ENCODE results near the gene TJP1. TPM values are rescaled to one million over a fixed set of nuclear protein-coding genes. Genes with fewer than 3 reads are reported as not detected.

The TJP1 gene
- total RNA-seq, 4 donors from 2014 or later = 100 to 115 (median 103) TPM

DNA sequence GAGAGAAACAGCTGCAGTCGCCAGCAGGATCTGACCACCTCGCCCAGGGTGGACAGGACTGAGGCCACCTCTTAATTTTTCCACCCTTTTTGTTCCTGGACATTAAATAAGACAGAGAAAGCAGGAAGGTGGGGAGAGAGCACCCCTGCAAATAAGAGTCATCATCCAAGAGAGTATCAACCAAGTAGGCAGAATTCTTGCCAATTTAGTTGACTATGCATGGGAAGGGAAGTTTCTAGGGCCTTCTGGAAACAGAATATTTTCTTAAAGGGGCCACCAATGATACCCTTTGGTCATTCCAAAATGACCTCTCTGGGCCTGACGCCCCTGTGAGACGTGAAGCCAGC is 136.2 kb downstream of the TJP1 start:
- H3K9me3 ChIP-seq = no peaks in the 10 kb centered on the region
- H3K36me3 ChIP-seq = no peaks in the 10 kb centered on the region
- no peak overlapping the region for H3K27ac ChIP-seq
- H3K4me1 ChIP-seq = no peaks in the 10 kb centered on the region
- 80 to 94% methylated on average over 2 of the region's 4 CpGs for WGBS, 2 donors (ENCODE audit: low coverage in 1 of 2)
- ATAC-seq = no peak
- TF ChIP-seq POLR2A (IDR thresholded peaks at IDR 0.05) = no peak
- no peak for TF ChIP-seq POLR2AphosphoS5 (IDR thresholded peaks at IDR 0.05)
- TF ChIP-seq, protein P1, sequence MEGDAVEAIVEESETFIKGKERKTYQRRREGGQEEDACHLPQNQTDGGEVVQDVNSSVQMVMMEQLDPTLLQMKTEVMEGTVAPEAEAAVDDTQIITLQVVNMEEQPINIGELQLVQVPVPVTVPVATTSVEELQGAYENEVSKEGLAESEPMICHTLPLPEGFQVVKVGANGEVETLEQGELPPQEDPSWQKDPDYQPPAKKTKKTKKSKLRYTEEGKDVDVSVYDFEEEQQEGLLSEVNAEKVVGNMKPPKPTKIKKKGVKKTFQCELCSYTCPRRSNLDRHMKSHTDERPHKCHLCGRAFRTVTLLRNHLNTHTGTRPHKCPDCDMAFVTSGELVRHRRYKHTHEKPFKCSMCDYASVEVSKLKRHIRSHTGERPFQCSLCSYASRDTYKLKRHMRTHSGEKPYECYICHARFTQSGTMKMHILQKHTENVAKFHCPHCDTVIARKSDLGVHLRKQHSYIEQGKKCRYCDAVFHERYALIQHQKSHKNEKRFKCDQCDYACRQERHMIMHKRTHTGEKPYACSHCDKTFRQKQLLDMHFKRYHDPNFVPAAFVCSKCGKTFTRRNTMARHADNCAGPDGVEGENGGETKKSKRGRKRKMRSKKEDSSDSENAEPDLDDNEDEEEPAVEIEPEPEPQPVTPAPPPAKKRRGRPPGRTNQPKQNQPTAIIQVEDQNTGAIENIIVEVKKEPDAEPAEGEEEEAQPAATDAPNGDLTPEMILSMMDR (IDR thresholded peaks at IDR 0.05) = no peak
- TF ChIP-seq EP300 (IDR thresholded peaks at IDR 0.05) = no peak
- H3K27me3 ChIP-seq = no peaks in the 10 kb centered on the region
- H3K4me3 ChIP-seq = no peak overlapping the region

DNA sequence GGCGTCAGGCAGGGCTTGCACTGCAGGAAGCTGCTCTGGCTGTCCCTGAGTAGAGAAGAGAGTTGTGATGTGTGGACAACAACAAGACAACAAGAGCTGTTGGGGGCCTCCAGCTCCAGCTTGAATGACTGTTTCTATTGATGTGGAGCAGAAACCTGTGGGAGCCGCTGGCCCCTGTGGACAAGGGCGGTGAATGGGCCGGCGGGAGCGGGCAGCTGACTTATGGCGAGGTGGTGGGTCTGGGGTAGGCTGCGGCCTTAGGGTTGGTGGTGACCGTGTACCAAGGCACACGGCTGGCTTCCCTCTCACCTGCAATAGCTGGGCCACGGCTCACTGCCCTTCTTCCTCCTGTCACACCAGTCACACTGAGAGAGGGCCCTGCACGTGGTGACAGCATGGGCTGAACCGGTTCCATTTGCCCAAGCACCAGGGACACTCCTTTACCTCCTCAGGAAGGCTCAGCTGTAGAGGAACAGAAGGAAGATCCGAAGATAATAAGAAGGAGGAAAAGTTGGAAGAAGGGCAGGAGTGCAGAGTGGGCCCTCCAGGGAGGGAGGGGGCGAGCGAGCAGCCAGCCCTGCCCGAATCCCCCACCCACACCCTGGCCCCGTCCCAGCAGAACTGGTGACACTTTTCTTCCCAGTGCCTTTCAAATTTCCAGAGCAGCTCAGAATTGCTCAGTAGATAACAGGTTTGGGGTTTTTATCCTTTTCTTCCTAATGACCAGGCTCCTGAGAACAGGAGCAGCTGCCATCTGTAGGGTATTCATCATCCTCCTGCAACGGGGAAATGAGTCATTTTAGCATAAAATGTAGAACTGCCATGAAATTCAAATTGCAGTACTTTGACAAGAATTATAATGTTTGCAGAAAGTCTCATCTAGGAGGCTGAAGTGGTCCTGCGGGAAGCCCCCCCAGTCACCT is 136.9 kb downstream of the TJP1 start:
- H3K4me1 ChIP-seq = no peaks in the 10 kb centered on the region
- no peak overlapping the region for H3K27ac ChIP-seq
- no peaks in the 10 kb centered on the region for H3K27me3 ChIP-seq
- ATAC-seq = no peak
- no peaks in the 10 kb centered on the region for H3K36me3 ChIP-seq
- H3K4me3 ChIP-seq = no peak overlapping the region
- 32 to 70% methylated on average over 6 of the region's 20 CpGs for WGBS, 2 donors (ENCODE audit: low coverage in 1 of 2)
- no peaks in the 10 kb centered on the region for H3K9me3 ChIP-seq
- TF ChIP-seq, protein P1 (IDR thresholded peaks at IDR 0.05) = no peak

DNA sequence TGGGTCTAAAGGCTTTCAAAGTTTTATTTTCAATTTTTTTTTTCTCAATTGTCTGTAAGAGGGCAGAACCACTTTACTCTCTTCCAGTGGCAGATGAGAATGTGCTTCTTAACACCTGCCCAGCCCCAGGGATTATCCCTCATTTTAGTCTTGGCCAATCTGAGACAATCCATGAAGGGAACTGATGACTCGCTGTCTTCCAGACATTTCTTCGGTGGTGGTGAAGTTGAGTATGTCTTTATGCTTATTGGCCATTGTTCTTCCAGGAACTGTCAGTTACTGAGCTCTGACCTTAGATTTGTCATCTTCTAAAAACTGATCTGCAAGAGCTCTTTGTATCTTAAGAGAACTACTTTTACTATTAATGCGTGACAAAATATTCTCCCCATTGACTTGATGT is 139.5 kb downstream of the TJP1 start:
- TF ChIP-seq POLR2A (IDR thresholded peaks at IDR 0.05) = no peak
- TF ChIP-seq POLR2AphosphoS5 (IDR thresholded peaks at IDR 0.05) = no peak
- TF ChIP-seq, protein P1 (IDR thresholded peaks at IDR 0.05) = no peak
- TF ChIP-seq EP300 (IDR thresholded peaks at IDR 0.05) = no peak
- no peaks in the 10 kb centered on the region for H3K27me3 ChIP-seq
- no peaks in the 10 kb centered on the region for H3K9me3 ChIP-seq
- ATAC-seq = no peak
- 69 to 90% methylated on average over 3 of the region's 3 CpGs for WGBS, 2 donors (ENCODE audit: low coverage in 1 of 2)
- H3K4me1 ChIP-seq = no peaks in the 10 kb centered on the region
- H3K27ac ChIP-seq = no peak overlapping the region
- no peaks in the 10 kb centered on the region for H3K36me3 ChIP-seq
- no peak overlapping the region for H3K4me3 ChIP-seq

DNA sequence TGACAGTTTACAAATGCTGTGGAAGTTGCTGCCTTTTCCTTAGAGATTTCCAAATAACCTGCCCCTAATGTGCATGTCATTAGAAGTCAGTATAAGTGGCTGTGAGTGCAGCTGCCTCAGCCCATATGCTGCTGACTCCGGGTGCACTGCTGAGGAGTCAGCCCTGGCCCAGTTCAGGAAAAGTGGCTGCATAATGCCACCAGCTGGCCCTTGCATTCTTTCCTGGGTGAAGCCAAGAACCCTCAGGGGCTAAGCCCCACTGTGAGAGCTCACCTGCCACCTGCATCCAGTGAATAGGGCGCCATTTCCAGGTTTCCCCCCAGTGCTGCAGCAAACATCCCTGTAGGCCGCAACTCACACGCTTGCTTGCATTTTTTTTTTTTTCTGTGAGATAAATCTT is 139.9 kb downstream of the TJP1 start:
- Histone ChIP-seq H3K9me3 (no peaks in the 10 kb centered on the region), H3K27me3 (no peaks in the 10 kb centered on the region), H3K4me3 (no peak overlapping the region), H3K4me1 (no peaks in the 10 kb centered on the region), H3K27ac (no peak overlapping the region), H3K36me3 (no peaks in the 10 kb centered on the region)
- WGBS, 2 donors (ENCODE audit: low coverage in 1 of 2) = 83 to 97% methylated on average over 3 to 4 of the region's 4 CpGs
- ATAC-seq = no peak
- TF ChIP-seq, protein P1 (IDR thresholded peaks at IDR 0.05) = no peak
- no peak for TF ChIP-seq POLR2A (IDR thresholded peaks at IDR 0.05)

DNA sequence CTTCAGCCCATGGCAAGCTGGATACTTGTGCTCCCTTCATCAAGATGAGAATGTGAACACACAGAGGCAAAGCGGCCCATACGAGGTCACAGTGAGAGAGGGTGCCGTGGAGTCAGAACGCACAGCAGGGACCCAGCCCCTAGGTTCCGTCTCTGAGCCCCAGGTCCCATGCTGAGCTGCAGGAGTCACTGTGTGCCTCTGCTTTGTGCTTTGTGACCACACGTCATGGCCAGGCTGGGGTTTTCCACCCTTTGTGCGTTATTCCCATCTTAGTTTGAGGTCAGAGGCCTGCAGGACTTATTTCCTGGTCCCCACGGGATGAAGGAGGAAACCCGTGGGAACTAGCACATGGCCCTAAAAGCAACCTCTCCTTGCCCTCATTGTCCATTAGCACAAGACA is 140.3 kb downstream of the TJP1 start:
- WGBS, 2 donors (ENCODE audit: low coverage in 1 of 2) = 40 to 90% methylated on average over 2 to 3 of the region's 9 CpGs

More for the DNA sequence above, 140.3 kb downstream of the TJP1 start:
- no peaks in the 10 kb centered on the region for H3K36me3 ChIP-seq
- no peak for TF ChIP-seq POLR2AphosphoS5 (IDR thresholded peaks at IDR 0.05)
- TF ChIP-seq, protein P1 (IDR thresholded peaks at IDR 0.05) = no peak
- no peaks in the 10 kb centered on the region for H3K27me3 ChIP-seq
- no peak for ATAC-seq
- no peaks in the 10 kb centered on the region for H3K4me1 ChIP-seq
- no peak overlapping the region for H3K27ac ChIP-seq
- H3K9me3 ChIP-seq = no peaks in the 10 kb centered on the region
- H3K4me3 ChIP-seq = no peak overlapping the region

All from gastroesophageal sphincter (tissue), 4 donors.